Right atrium auricular region (tissue), 2 donors: ENCODE data around the gene MPPED2. TPM values are rescaled to one million over a fixed set of nuclear protein-coding genes. Genes with fewer than 3 reads are reported as not detected.

ENCODE experiments used
- DNase-seq: peaks from one replicate; pipeline ENCODE4 v3.0.0-alpha.2; 2019; ENCODE audit warnings: low spot score
- H3K27ac ChIP-seq, 2 donors: fragments of 200-600 bp; sonication (generic); 1 replicate in 1 of 2; 2 replicates in 1 of 2; pipeline ENCODE4 v1.5.1; 2016 to 2019
- H3K27me3 ChIP-seq, 2 donors: fragments of 200-600 bp; sonication (generic); one replicate each; pipeline versions ENCODE4 v1.5.1 to v1.6.0; 2017 to 2019
- H3K36me3 ChIP-seq: fragments of 200-600 bp; sonication (generic); one replicate; pipeline ENCODE4 v1.5.1; 2016
- H3K4me1 ChIP-seq, 2 donors: fragments of 200-600 bp; sonication (generic); one replicate each; pipeline versions ENCODE4 v1.5.1 to v1.6.0; 2017 to 2019
- H3K4me3 ChIP-seq, 2 donors: fragments of 200-600 bp; sonication (generic); 1 replicate in 1 of 2; 2 replicates in 1 of 2; pipeline ENCODE4 v1.5.1; 2017 to 2019; ENCODE audit warnings: mild to moderate bottlenecking in 1 of 2, moderate library complexity in 1 of 2
- H3K9me3 ChIP-seq, 2 donors: fragments of 200-600 bp; sonication (generic); one replicate each; pipeline ENCODE4 v1.5.1; 2019
- total RNA-seq, 2 donors: library from RNA; depleted of rRNA; stranded (reverse); fragments of >200 nt; gene quantifications; one replicate each; pipeline ENCODE4 v1.1.0, GENCODE V29; 2016
- TF ChIP-seq, protein P1 (sequence below), 2 donors: fragments of 200-600 bp; sonication (generic); IDR thresholded peaks; one replicate each; pipeline ENCODE4 v1.5.1; 2019; ENCODE audit warnings: antibody characterized with exemption in 2 of 2

Gene MPPED2
- total RNA-seq, 2 donors from 2014 or later, result 1.1 to 1.6 TPM

DNA sequence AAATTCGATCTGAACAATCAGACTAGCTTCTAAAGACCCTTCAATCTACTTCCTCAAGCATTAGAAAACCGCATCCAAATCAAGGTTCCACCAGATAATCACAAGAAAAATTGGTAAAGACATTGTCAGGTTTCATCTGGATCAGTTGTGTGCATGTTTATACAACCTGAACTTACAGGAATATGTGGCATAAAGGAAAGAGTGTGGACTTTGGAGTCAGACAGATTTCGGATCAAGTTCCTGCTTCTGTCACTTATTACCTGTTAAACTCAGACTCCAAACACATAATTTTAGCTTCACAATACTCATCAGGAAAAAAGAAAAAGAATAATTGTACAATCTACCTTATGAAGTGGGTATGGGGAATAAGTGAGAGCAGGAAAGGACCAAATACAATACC, 80.5 kb downstream of the MPPED2 start:
- no peak overlapping the region for H3K27ac ChIP-seq
- H3K4me3 ChIP-seq, result no peak overlapping the region
- no peaks in the 10 kb centered on the region for H3K27me3 ChIP-seq
- DNase-seq, result no peak
- H3K4me1 ChIP-seq, result peaks cover 0 to 5% of the 10 kb centered on the region in 2 donors
- H3K9me3 ChIP-seq, result no peaks in the 10 kb centered on the region
- TF ChIP-seq, protein P1, sequence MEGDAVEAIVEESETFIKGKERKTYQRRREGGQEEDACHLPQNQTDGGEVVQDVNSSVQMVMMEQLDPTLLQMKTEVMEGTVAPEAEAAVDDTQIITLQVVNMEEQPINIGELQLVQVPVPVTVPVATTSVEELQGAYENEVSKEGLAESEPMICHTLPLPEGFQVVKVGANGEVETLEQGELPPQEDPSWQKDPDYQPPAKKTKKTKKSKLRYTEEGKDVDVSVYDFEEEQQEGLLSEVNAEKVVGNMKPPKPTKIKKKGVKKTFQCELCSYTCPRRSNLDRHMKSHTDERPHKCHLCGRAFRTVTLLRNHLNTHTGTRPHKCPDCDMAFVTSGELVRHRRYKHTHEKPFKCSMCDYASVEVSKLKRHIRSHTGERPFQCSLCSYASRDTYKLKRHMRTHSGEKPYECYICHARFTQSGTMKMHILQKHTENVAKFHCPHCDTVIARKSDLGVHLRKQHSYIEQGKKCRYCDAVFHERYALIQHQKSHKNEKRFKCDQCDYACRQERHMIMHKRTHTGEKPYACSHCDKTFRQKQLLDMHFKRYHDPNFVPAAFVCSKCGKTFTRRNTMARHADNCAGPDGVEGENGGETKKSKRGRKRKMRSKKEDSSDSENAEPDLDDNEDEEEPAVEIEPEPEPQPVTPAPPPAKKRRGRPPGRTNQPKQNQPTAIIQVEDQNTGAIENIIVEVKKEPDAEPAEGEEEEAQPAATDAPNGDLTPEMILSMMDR (IDR thresholded peaks at IDR 0.05), result no peak
- H3K36me3 ChIP-seq, result no peaks in the 10 kb centered on the region

DNA sequence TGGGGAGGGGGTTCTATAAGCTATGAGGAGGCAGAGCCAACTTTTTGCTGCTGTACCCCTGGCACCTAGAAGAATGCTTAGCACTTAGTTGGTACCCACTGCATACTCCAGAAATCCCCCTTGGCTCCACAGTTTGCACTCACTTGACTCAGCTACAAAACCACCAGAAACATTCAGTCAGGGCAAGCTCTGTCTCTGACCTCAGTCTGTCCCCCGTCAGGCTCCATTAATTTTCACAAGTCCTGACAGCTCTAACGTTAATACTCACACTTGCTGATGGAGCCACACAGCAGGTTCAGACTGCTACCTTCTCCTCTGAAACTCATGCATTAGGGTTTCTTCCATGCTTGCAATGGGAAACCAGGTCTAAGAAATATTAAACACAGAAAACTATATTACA, 81.7 kb downstream of the MPPED2 start:
- TF ChIP-seq, protein P1 (IDR thresholded peaks at IDR 0.05), result no peak
- no peak overlapping the region for H3K27ac ChIP-seq
- H3K36me3 ChIP-seq, result no peaks in the 10 kb centered on the region
- no peak for DNase-seq
- H3K4me3 ChIP-seq, result no peak overlapping the region
- no peaks in the 10 kb centered on the region for H3K9me3 ChIP-seq
- H3K4me1 ChIP-seq, result peaks cover 0 to 5% of the 10 kb centered on the region in 2 donors
- no peaks in the 10 kb centered on the region for H3K27me3 ChIP-seq

DNA sequence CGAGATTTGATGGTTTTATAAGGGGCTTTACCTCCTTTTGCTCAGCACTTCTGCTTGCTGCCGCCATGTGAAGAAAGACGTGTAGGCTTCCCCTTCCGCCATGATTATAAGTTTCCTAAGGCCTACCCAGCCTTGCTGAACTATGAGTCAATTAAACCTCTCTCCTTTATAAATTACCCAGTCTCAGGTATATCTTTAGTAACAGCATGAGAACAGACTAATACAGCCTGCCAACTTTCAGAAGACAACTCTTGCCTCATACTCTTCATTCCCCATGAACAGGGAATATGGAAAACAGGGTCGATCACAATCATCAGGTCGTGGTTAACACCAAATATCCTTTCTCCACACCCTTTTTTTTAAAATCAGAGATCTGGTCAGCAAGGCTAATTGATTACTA, 83.0 kb downstream of the MPPED2 start:
- H3K27me3 ChIP-seq, result no peaks in the 10 kb centered on the region
- no peak overlapping the region for H3K4me3 ChIP-seq
- DNase-seq, result no peak
- no peaks in the 10 kb centered on the region for H3K36me3 ChIP-seq
- H3K9me3 ChIP-seq, result no peaks in the 10 kb centered on the region
- peaks cover 0 to 5% of the 10 kb centered on the region in 2 donors for H3K4me1 ChIP-seq
- H3K27ac ChIP-seq, result no peak overlapping the region
- TF ChIP-seq, protein P1 (IDR thresholded peaks at IDR 0.05), result no peak

DNA sequence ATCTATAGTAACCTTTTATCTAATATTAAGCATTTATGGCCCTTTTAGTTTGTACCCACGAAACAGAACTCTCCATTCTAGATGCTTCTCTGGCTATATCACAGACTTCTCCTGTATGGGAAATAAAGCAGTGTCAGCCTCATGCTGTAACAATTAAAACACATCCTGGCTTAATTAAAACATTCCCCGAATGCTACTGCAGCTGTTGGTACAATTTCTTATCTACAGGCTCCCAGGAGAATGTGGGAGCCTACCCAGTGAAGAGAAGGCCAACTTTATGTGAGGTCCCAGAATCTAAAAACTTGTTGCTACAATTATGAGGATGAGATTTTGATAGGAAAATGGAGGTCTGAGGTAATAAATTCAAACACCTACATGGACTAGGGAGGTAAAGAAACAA, 83.8 kb downstream of the MPPED2 start:
- H3K4me3 ChIP-seq, result no peak overlapping the region
- peaks cover 0 to 5% of the 10 kb centered on the region in 2 donors for H3K4me1 ChIP-seq
- H3K9me3 ChIP-seq, result no peaks in the 10 kb centered on the region
- H3K27me3 ChIP-seq, result no peaks in the 10 kb centered on the region
- TF ChIP-seq, protein P1 (IDR thresholded peaks at IDR 0.05), result no peak
- DNase-seq, result no peak
- no peaks in the 10 kb centered on the region for H3K36me3 ChIP-seq
- H3K27ac ChIP-seq, result no peak overlapping the region

DNA sequence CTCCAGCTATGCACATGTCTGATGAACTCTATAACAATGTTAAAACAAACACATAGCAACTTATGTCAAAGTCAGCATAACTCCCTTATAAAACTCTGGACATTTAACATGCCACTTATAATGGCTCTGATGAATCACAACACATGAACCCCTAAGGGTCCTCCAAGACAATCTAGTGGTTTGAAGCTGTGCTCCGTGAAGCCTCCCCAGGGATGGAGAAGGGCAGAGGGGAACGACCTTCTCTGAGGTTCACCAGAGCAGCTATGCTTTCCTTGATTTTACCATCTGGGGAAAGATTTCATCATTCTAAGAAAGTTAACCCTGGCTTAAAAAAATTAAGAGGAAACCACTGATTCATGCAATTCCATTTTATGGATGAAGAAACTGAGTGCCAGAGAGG, 84.4 kb downstream of the MPPED2 start:
- no peaks in the 10 kb centered on the region for H3K27me3 ChIP-seq
- H3K36me3 ChIP-seq, result no peaks in the 10 kb centered on the region
- no peak overlapping the region for H3K27ac ChIP-seq
- no peak for DNase-seq
- H3K9me3 ChIP-seq, result no peaks in the 10 kb centered on the region
- H3K4me1 ChIP-seq, result peaks cover 0 to 5% of the 10 kb centered on the region in 2 donors
- no peak overlapping the region for H3K4me3 ChIP-seq
- TF ChIP-seq, protein P1 (IDR thresholded peaks at IDR 0.05), result no peak

DNA sequence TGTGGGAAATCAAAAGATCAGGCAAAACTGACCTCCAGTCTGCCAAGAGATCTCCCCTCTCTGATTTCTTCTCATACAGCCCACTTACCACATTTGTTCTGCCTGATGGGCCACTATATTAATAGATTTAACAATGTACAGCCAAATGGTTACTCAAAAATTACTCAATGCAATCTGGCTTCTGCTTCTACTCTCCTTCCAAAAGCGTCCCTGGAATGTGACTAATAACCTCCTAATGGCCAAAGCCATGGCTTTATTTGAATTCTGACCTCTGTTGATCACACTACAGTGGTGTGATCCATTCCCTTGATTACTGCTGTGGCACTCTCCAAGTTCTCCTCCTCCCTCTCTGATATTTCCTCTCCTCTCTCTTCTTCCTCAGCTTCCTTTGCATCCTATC, 86.2 kb downstream of the MPPED2 start:
- no peaks in the 10 kb centered on the region for H3K9me3 ChIP-seq
- TF ChIP-seq, protein P1 (IDR thresholded peaks at IDR 0.05), result no peak
- H3K27me3 ChIP-seq, result no peaks in the 10 kb centered on the region
- H3K27ac ChIP-seq, result no peak overlapping the region
- no peaks in the 10 kb centered on the region for H3K36me3 ChIP-seq
- peaks cover 0 to 5% of the 10 kb centered on the region in 2 donors for H3K4me1 ChIP-seq
- H3K4me3 ChIP-seq, result no peak overlapping the region
- DNase-seq, result no peak
